Renal cortical epithelial cell (primary cell): ENCODE data around the gene ALG12. TPM values are rescaled to one million over a fixed set of nuclear protein-coding genes. Genes with fewer than 3 reads are reported as not detected.

Experiments used
- DNase-seq: peaks from one replicate; pipeline ENCODE4 v3.0.0-alpha.2; 2011; ENCODE audit warnings: low read depth
- total RNA-seq: library from RNA; depleted of rRNA; stranded (reverse); fragments of >200 nt; gene quantifications from 2 replicates; pipeline ENCODE4 v1.2.3, GENCODE V29; 2014

The ALG12 gene
- total RNA-seq, 1 donor from 2014 or later = 33.2 TPM

DNA sequence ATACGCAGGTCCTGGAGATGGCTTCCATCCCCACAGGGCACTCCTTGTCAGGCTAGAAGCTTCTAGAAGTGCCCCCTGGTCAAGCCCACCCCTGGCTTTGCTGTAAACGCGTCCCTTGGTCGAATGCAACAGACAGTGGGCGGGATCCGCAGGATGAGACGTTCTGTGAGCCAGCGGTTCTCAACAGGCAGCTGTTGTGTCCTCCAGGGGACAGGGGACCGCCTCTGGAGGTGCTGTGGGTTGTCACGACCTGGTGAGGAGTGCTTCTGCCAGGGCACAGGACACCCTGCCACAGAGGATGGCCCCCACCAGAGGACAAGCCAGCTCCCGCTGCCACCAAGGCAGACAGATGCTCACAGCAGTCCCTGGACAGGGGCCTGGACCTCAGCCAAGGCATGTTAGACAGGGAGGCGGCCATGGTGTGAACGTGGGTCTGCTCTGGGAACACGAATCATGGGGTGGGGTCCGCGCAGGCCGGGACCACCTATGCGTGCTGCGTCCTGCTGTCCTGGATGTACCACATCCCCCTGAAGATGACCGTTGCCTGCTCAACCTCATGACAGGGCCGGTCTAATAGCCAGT, 11.8 kb upstream of the ALG12 start:
- DNase-seq = no peak

GRCh38 chr22:49929211-49929979, 11.2 kb upstream of the ALG12 start:
- no peak for DNase-seq

DNA sequence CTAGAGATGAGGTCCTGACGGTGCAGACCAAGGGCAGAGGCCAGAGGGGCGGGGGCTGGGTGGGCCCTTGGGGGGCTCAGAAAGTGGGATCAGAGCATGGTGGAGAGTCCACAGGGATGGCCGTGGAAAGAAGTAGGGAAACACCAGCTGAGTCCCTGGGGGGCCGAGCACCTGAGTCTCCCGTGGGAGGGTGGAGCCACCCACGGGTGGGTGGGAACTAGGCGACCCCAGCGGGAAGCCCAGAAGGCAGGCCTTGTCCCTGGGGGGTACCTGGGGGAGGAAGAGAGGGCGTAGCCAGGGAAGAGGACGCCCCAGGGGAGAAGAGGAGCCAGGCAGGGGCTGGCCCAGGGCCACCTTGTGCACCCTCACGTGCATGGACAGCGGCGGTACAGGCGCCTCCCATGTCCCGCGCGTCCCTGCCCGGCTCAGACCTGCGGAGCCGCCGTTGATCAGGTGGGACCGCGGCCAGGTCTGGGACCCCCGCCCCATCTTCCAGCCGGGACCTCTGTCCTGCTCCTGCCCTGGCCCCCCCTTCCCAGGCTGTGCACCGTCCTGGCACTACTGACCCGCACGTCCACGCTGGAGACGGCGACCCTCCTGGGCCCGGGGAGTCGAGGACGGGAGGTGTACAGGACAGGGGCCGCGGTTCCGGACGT, 10.4 kb upstream of the ALG12 start:
- DNase-seq = no peak

DNA sequence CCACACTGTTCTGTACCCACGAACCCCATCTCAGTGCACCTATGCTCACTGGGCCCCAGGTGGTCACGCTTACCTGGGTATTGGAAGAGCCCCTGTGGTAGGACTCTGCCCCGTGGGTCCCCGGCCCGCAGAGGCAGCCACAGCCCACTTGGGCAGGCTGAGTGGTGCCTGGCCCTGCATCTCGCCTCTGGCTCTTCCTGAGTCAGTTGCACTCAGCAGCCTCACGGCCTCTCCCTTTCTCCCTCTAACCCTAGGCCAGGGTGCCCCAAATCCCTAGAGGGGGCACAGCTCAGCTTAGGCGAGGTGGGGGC, 9.9 kb upstream of the ALG12 start:
- DNase-seq = no peak

- no peak for DNase-seq
Measured at GRCh38 chr22:49927483-49928184, 9.4 kb upstream of the ALG12 start.

DNA sequence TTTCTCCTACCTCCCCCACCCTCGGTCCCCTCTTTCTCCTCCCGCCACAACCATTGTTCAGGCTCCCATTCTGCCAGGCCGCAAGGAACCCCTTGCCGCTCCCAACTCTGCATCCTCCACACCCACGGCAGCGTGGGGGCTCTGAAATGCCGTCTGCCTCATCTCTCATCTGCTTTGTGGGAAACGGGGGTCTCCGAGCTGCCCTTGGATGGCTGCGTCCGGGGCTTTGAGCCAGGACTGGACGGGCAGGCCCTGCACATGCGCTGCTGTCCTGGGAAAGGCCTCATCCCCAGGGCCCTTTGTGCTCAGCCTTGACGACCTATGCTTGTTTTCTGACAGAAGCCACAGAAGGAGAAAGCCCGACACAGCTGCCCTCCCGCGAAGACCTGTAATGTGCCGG, 8.7 kb upstream of the ALG12 start:
- no peak for DNase-seq

- no peak for DNase-seq
Measured at GRCh38 chr22:49925525-49926128, 7.4 kb upstream of the ALG12 start.

- no peak for DNase-seq
Measured at GRCh38 chr22:49924113-49924833, 6.0 kb upstream of the ALG12 start.

GRCh38 chr22:49923445-49923844, 5.2 kb upstream of the ALG12 start:
- DNase-seq = no peak

GRCh38 chr22:49922926-49923325, 4.7 kb upstream of the ALG12 start:
- no peak for DNase-seq

DNA sequence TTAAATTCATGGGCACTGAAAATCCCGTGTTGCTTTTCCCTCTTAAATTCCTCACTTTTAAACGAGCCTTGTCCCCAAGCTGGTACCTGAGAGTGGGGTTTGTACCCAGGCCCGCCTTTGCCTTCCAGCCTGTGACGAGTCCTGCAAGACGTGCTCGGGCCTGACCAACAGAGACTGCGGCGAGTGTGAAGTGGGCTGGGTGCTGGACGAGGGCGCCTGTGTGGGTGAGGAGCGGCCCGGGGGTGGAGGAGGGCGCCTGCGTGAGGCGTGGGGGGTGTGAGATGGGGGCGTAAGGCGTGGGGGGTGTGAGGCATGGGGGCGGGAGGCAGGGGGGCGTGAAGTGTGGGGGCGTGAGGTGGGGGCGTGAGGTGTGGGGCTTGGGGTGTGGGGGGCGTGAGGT, 4.2 kb upstream of the ALG12 start:
- DNase-seq = no peak

GRCh38 chr22:49921508-49922278, 3.5 kb upstream of the ALG12 start:
- DNase-seq = no peak

DNA sequence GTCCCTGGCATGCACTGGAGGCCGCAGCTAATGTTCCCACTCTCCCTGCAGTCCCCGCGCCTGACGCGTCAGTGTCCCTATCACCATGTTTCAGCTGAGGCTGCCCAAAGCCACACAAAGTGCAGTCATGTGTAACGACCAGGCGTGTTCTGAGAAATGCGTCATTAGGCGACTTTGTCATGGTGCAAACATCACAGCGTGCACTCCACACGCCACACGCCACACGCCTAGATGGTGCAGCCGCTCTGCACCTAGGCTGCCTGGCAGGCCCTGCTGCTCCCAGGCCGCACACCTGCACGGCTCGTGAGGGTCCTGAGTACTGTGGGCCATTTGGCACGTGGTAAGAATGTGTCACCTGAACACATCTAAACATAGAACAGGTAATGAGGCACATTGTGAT, 2.6 kb upstream of the ALG12 start:
- no peak for DNase-seq

DNA sequence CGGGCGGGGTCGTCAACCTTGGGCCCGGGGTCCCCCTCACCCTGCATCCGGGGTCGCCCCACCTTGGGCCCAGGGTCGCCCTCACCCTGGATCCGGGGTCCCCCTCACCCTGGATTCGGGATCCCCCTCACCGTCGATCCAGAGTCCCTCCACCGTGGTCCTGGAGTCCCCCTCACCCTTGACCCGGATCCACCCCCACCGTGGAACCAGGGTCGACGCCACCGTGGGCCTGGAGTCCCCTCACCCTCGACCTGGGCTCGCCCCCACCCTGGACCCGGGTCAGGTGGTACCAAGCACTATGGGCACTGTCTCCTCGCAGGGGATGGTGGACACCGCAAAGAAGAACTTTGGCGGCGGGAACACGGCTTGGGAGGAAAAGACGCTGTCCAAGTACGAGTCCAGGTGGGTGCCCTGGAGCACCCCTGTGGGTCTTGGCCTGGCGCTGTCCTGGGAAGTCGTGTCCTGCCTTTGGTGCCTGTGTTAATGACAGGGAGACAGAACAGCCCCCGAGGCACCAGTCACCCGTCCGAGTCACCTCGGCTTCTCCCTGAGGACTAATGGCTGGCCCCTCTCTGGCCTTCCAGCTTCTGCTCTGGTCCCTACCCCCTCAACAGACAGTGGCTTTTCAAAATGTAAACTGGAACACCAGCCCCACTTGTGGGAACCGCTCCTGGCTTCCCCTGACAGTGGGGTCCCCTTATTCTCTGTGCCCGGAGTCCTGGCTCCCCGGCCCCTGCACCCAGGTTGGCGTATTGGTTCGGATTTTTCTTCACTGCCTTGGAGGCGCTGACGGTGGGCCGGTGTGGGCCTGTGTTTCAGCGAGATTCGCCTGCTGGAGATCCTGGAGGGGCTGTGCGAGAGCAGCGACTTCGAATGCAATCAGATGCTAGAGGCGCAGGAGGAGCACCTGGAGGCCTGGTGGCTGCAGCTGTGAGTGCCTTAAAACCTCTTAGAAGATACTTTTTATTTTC, 958 bp upstream of the ALG12 start:
- DNase-seq = no peak

DNA sequence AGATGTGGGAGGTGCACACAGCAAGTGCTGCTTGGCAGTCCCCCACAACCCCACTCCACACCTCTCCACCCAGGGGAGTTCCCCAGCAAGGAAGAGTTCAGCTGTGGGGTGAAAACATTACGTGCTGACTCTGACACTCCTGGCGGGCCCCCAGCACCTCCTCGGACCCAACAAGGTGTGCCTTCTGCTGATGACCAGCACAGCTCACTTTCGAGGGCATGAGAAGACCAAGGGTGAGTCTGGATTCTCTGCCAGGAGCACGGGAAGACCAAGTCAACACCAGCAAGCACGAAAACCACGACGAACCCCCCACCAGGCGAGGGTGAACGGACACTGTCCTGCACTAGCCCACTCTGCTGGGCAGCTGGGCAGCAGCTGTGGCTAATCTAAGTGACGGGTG, 1.4 kb downstream of the ALG12 start:
- DNase-seq = no peak

- no peak for DNase-seq
Measured at GRCh38 chr22:49915610-49916009, 2.6 kb downstream of the ALG12 start.

GRCh38 chr22:49914256-49914655, 4.0 kb downstream of the ALG12 start:
- no peak for DNase-seq

DNA sequence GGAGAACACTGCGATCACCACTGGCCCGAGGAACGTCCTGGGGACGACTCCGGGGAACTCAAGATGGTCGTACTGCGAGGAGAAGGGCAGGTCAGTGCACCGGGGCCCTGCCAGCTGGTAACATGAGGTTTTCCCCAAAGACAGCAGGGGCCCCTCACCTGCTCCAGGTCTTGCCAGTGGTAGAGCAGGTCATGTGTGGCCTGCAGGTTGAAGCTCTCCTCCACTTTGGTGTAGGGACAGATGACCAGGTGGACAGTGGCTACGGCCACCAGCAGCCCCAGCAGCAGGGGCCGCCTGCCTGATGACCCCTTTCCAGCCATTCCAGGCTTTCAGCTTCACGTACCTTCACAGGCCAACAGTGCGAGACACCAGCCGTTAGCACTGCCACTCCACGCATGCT, 4.8 kb downstream of the ALG12 start:
- DNase-seq = no peak

GRCh38 chr22:49913026-49913425, 5.2 kb downstream of the ALG12 start:
- no peak for DNase-seq
